ENCODE results near the gene SORCS2. TPM values are rescaled to one million over a fixed set of nuclear protein-coding genes. Genes with fewer than 3 reads are reported as not detected.

Gene SORCS2
- total and polyA plus RNA-seq, 2 of the 4 experiments (the other 2 are of a cell fraction): 0.36 to 0.62 TPM

DNA sequence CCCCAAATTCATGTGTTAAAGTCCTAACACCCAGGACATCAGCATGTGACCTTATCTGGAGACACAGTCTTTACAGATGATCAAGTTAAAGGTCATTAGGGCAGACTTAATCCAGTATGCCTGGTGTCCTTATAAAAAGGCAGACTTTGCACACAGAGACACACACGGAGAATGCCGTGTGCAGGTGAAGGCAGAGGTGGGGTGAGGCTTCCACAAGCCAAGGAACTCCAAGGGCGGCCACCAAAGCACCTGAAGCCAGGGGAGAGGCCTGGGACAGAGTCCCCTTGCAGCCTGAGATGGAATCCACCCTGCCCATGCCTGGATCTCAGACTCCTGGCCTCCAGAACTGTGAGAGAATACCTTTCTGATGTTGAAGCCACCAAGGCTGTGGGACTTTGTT lies 26.1 kb upstream of the SORCS2 start:
- Histone ChIP-seq H4K20me1 (ENCODE audit: insufficient read depth, low read length) (no peaks in the 10 kb centered on the region), H3K4ac (ENCODE audit: low read depth, low read length) (no peak overlapping the region), H3K14ac (replicated peaks; ENCODE audit: low read depth, low read length) (no peak overlapping the region), H4K91ac (ENCODE audit: insufficient read depth, low read depth, low read length) (no peak overlapping the region), H3K18ac (ENCODE audit: low read depth, low read length) (no peak overlapping the region), H3K9me3 (ENCODE audit: control insufficient read depth, insufficient read depth, low read length) (no peaks in the 10 kb centered on the region), H3K56ac (ENCODE audit: extremely low read depth, insufficient read depth, low read length) (no peak overlapping the region), H2BK120ac (ENCODE audit: low read depth, low read length) (no peak overlapping the region), H2AFZ (replicated peaks; ENCODE audit: low read length, poor library complexity) (no peak overlapping the region), H3K4me3 (ENCODE audit: insufficient read depth, low read depth, low read length) (no peak overlapping the region), H3K9ac (ENCODE audit: low read depth, low read length) (no peak overlapping the region), H2BK5ac (ENCODE audit: low read depth, low read length, poor library complexity, severe bottlenecking) (no peak overlapping the region), H3K4me1 (ENCODE audit: control insufficient read depth, insufficient read depth, low read length) (no peaks in the 10 kb centered on the region), H3K27me3 (ENCODE audit: control insufficient read depth, insufficient read depth, low read length) (peaks cover 50% of the 10 kb centered on the region), H4K5ac (ENCODE audit: low read depth, low read length) (no peak overlapping the region), H3K9me1 (ENCODE audit: insufficient read depth, low read length) (no peaks in the 10 kb centered on the region), H3K4me2 (ENCODE audit: low read depth, low read length) (no peak overlapping the region), H2BK20ac (ENCODE audit: low read depth, low read length) (no peak overlapping the region), H2AK9ac (replicated peaks; ENCODE audit: low read depth, low read length, poor library complexity) (no peak overlapping the region), H3K27ac (ENCODE audit: insufficient read depth, low read length) (no peak overlapping the region), H4K8ac (ENCODE audit: low read depth in 2 of 2, low read length in 2 of 2) (no peak overlapping the region), H3K79me1 (ENCODE audit: low read depth in 1 of 2, low read length in 2 of 2) (no peaks in the 10 kb centered on the region), H2BK15ac (ENCODE audit: low read depth, low read length) (no peak overlapping the region), H3K23ac (ENCODE audit: low read depth, low read length) (no peak overlapping the region), H2AK5ac (ENCODE audit: low read depth, low read length) (no peak overlapping the region), H3K36me3 (ENCODE audit: control insufficient read depth, insufficient read depth, low read length) (no peaks in the 10 kb centered on the region)
- intact Hi-C loops (cut with micrococcal nuclease): no loop called here
- no peak for ATAC-seq (ENCODE audit: low read depth)
- ChIA-PET POLR2A (ENCODE audit: unreplicated experiment) (no interaction called here), CTCF (no interaction called here)
- no peak for DNase-seq
- dilution Hi-C loops (cut with HindIII; ENCODE audit: low sequenced_read_pairs, unreplicated experiment): no loop called here
- 100% methylated on average over 2 of the region's 3 CpGs; no CpG with 5 or more reads in 1 of the 2 experiments for WGBS, 2 experiments (ENCODE audit: extremely low coverage in 2 of 2, insufficient read length in 1 of 2)
- in situ Hi-C loops (cut with MboI; ENCODE audit: low sequenced_read_pairs): no loop called here
- BruUV-seq (replicated peaks): no TSS peak
- no peak for TF ChIP-seq MAZ (IDR thresholded peaks at IDR 0.05; ENCODE audit: borderline replicate concordance, low read depth, low read length)
- no peak for TF ChIP-seq NFE2L2 (IDR thresholded peaks at IDR 0.05; ENCODE audit: low read depth, low read length)
- no peak for TF ChIP-seq FOS (IDR thresholded peaks at IDR 0.05; ENCODE audit: low read depth, low read length)
- TF ChIP-seq, protein P1, sequence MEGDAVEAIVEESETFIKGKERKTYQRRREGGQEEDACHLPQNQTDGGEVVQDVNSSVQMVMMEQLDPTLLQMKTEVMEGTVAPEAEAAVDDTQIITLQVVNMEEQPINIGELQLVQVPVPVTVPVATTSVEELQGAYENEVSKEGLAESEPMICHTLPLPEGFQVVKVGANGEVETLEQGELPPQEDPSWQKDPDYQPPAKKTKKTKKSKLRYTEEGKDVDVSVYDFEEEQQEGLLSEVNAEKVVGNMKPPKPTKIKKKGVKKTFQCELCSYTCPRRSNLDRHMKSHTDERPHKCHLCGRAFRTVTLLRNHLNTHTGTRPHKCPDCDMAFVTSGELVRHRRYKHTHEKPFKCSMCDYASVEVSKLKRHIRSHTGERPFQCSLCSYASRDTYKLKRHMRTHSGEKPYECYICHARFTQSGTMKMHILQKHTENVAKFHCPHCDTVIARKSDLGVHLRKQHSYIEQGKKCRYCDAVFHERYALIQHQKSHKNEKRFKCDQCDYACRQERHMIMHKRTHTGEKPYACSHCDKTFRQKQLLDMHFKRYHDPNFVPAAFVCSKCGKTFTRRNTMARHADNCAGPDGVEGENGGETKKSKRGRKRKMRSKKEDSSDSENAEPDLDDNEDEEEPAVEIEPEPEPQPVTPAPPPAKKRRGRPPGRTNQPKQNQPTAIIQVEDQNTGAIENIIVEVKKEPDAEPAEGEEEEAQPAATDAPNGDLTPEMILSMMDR (conservative IDR thresholded peaks at IDR 0.05; ENCODE audit: low read depth, low read length): no peak
